Skeletal muscle cell (primary cell): ENCODE results near the gene CDPF1.
A peak's percentile ranks its signal among the peaks of the same experiment; 100 is the strongest.

Experiments used
- DNase-seq: peaks from one replicate; pipeline ENCODE4 v3.0.0-alpha.2; 2010; ENCODE audit warnings: low read depth
- H3K4me3 ChIP-seq: 2 replicates; pipeline ENCODE4 v1.5.1; 2011; ENCODE audit warnings: low read depth, mild to moderate bottlenecking, control low read depth, low read length, moderate library complexity

The CDPF1 gene, protein sequence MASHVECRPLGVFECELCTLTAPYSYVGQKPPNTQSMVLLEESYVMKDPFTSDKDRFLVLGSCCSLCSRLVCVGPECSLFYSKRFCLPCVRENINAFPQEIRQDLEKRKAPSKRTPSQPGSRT

DNA sequence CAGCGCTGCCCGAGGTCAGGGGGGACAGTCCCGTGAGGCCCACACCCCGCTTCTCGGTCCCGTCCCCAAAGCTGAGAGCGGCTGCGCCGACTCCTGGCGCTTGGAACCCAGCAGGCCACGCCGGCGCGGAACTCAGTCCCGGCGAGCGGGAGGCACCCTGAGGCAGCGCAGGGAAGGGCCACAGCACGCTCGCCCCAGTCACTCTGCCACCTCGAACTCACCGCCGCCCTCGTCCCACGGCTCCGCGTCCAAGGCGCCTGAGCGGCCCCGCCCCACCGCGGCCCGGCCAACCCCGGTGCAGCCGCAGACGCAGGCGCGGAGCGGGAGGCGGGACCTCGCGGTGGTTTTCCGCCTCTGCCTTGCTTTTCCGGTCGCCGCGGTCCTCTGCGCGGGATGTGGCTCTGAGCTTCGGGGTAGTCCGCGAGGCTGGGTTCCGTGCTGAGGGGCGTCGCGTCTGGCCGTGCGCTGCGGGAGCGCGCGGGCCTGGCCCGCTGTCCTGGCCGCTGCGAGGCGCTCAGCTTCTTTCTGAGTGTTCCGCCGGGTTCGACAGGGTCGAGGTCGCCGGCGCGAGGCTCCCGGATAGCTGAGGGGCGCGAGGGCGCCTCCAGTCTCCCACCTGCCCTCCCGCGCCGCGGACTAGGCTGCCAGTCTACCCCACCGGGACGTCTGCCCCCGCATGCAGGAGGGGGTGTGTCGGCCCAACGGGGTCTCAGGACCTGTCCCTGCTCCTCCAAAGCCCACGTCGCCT lies at the start of gene CDPF1:
Gene CDPF1, minus strand, starts transcription at position 259 of the 748 bp plus-strand sequence. CDS start 2,009 bp downstream, outside the sequence.
- peak within 1 kb of the TSS; percentile 86 for H3K4me3 ChIP-seq
- peak; percentile 41 for DNase-seq

GRCh38 chr22:46299101-46299500 lies 49.0 kb upstream of the CDPF1 start:
- no peak overlapping the region for H3K4me3 ChIP-seq
- no peak for DNase-seq

DNA sequence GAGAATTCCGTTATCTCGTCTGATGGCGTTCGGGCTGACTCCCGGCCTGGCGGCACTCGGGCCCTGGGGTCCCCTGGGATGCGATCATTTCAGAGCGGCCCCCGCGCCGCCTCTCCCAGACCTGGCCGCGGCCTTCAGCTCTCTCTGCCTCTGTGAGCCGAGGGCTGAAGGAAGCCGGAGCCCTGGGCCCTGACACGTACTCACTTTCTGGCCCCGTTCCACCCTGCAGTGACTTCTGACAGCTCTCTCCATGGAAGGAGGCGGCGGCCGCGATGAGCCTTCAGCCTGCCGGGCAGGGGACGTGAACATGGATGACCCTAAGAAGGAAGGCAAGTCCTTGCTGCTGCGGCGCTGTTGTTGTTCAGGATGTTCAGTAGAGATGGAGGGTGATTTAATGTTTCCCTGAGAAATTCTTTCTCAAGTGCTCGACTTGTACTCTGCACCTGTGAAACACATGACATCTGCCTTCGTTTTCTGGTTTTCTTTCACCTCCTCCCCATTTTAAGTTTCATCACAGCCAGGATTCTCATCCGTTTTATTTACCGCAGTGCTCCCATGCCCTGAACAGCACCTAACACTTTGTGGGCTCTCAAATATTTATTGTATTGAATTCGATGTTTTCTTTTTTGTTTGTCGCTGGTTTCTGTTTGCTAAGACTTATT lies 47.2 kb upstream of the CDPF1 start:
- DNase-seq: no peak
- H3K4me3 ChIP-seq: peak overlapping the region; percentile 85

DNA sequence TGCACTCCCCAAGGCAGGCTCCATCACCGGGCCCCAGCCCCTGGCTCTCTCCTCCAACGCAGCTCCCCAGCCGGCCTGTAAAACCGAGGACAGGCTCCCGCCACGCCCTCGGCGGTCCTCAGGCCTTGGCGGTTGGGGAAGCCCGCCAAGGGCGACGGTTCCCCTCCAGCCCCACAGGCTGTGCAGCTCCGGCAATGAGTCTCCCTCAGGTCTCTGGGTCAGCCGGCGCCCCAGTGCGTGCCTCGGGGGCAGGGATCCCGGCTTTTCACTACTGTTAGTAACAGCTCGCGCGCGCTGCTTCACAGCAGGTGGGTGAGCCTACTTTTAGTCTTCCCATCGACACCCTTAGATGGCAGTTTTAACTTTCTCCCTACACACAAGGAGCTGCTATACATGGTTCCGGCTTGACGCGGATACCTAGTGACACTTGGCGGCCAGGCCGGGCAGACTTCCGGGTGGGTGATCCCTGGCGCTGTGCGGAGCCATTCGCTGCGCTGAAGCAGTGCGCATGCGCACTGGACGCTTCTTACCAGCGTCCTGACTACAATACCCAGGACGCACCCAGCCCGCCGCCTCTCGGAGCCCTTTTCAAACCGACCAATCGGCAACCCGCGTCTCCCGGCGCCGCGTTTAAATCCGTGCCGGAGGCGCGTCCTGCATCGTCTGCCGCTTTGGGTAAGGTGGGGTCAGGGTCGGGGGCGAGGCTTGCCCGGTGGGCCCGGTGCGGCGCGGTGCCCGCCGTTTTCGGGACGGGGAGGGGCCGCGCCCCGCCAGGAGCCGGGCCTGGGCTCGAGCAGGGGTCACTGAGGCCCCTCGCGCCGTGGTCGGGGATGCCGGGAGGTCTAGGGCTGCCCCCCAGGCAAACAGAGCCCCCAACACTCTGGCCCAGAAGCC lies 46.4 kb upstream of the CDPF1 start, which contains the start of gene GTSE1:
Gene GTSE1, plus strand, starts transcription at position 614 of the 894 bp plus-strand sequence. CDS start 531 bp downstream, outside the sequence.
- DNase-seq: peak; percentile 81
- H3K4me3 ChIP-seq: peak within 1 kb of the TSS; percentile 85

DNA sequence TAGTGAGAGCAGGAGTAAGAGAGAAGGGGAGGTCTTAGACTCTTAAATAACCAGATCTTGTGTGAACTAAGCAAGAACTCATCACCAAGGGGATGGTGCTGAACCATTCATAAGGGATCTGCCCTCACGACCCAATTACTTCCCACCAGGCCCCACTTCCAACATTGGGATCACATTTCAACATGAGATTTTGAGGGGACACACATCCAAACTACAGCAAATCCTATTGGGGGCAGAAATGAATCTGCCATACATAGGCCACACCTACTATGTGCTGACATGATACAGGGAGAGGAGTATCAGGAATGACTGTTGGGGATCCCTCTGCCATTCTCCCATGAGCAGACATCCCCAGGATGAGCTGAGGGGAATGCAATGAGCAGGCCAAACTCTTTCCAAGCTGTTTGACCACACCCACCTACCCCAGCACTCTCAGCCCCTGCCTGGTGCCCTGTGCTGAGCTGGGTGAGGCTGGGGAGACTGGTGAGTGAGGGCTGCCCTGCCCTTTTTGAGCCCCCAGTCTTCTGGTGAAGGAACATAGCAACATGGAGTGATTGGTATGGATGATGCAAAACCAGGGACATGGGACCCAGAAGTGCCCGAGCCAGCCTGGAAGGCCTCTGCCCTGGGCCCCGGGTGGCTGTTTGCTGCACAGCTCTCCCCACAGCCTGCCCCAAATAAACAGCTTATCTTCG lies 45.3 kb upstream of the CDPF1 start:
- H3K4me3 ChIP-seq: peak overlapping the region; percentile 85
- no peak for DNase-seq

DNA sequence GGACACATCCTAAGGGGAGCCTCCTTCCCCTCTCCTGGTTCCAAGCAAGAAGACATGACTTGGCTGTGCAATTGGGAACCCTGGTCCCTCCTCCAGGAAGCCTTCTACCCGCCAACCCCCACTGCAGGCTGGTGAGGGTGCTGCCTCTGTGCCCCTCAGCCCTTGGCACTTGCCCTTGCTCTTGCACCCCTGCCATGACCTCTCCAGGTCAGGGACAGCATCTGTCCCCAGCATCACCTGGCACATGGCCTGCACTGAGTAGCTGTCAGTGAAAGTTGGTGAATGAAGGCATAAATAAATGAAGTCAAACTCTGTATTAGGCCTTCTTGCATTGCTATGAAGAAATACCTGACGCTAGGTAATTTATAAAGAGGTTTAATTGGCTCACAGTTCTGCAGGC lies 44.7 kb upstream of the CDPF1 start:
- DNase-seq: no peak
- H3K4me3 ChIP-seq: no peak overlapping the region

- DNase-seq: no peak
- H3K4me3 ChIP-seq: no peak overlapping the region
Observed at GRCh38 chr22:46293577-46294260, 43.6 kb upstream of the CDPF1 start.

DNA sequence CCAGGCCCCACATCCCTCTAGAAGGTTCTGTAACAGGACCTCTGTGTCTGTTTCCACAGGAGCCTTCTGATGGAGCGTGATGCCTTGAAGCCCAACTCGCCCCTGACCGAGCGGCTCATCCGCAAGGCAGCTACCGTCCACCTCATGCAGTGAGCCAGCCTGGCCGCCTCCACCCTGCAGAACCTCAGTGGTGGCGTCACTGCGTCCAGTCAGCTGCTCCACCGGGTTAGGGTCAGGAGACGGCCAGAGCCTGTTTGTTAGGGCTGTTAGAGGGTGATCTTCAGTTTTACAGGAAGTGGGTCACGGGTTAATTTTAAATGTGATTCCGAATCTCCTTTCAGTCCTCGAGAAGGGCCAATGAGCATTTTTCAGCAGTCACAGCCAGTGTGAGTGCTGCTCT lies 42.6 kb upstream of the CDPF1 start:
- no peak overlapping the region for H3K4me3 ChIP-seq
- DNase-seq: no peak

GRCh38 chr22:46292173-46292572 lies 42.1 kb upstream of the CDPF1 start:
- H3K4me3 ChIP-seq: no peak overlapping the region
- DNase-seq: no peak

DNA sequence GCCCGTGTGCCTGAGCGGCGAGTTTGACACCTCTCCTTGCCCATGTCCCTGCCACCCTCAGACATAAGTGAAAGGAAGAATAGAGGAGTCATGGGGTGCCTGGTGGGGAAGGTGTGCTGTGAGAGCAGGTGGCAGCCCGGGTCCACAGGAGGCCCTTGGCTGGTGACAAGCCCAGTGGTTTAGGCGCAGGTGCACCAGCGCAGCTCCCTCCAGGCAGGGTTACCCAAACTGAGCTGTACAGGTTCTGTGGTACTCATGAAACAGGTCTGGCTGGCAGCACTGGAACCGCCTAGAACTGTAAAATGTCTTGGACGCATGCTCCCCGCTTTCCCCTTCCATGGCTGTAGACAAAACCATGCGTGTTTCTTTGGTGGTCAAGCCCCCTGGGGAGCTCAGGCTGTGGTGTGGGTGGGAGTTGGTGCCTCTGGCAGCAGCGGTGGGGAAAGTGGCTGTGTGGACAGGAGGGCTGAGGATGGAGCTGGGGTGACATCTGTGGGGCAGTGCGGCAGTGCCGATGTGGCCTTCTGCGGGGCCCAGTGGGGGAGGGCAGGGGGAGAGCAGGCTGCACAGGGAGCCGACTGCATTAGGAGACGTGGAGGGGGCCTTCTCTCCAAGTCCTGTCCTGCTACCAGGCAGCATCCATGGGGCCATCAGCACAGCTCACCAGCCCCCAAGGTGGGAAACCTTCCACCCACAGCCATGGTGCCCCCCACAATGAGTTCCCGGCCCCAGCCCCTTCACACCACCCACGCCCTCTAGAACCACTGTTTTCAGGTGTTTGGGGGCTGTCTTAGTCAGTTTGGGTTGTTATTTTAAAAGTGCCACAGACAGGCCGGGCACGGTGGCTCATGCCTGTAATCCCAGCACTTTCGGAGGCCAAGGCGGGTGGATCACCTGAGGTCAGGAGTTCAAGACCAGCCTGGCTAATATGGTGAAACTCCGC lies 41.0 kb upstream of the CDPF1 start:
- no peak for DNase-seq
- no peak overlapping the region for H3K4me3 ChIP-seq

DNA sequence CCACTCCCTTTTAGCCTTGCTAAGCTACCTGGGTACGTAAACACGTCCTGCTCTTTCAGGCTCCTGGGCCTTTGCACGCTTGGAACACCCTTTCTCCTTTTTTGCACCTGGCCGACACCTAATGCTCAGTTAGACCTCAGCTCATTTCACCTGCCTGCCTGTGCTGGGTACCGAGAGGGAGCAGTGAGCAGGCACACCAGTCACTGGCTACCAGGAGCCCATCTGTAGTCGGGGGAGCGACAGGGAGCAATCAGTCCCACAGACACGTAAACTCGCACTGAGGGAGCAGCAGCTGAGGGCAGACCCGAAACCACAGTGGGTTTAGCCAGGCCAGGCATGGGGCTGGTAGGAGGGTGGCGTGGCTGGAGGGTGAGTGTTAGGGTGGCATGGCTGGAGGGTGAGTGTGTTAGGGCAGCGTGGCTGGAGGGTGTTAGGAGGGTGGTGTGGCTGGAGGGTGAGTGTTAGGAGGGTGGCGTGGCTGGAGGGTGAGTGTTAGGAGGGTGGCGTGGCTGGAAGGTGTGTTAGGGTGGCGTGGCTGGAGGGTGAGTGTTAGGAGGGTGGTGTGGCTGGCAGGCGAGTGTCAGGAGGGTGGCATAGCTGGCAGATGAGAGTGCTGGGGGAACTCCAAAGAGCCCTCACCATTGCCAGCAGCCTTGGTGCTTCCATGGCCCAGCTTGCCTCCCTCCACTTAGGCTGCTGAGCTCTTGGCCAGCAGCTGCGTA lies 40.2 kb upstream of the CDPF1 start:
- DNase-seq: no peak
- H3K4me3 ChIP-seq: no peak overlapping the region

- H3K4me3 ChIP-seq: no peak overlapping the region
- DNase-seq: no peak
Observed at GRCh38 chr22:46289244-46289891, 39.3 kb upstream of the CDPF1 start.

GRCh38 chr22:46288846-46289243 lies 38.8 kb upstream of the CDPF1 start:
- DNase-seq: no peak
- H3K4me3 ChIP-seq: no peak overlapping the region

DNA sequence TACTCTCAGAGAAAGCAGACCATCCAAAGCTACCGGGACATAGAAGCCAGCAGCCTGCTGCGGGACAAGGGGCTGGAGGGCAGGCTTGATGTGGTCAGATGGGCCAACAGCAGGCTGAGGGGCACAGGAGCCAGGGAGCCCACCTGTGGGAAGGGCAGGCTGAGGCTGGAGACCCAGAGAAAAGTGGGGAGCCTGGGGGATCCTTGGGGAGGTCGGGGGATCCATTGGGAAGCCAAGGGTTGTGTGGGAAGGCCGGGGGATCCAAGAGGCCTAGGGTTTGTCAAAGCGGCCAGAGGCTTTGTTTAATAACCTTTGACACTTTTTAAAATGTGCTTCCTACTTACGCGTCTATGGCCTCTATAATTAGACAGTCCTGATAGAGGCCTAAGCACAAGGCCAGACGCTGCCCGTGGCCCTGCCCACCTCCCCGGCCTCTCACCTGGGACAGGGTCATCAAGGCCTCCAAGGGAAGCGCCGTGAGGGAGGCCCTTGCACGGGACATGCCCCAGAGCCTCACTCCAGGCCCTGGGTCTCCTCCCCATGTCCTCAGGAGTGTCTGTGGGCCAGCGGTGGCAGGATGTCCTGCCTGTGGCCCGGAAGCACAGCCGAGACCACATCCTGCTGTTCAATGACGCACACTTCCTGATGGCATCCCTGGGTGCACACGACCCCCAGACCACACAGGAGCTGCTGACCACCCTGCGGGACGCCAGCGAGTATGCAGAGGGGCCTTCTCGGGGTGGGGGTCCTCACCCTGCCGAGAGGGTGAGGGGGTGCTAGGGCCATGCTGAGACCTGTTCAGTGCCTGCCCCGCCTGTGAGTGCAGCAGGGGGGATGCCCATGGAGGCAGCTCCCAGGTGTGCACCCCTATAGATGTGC lies 38.0 kb upstream of the CDPF1 start:
- H3K4me3 ChIP-seq: no peak overlapping the region
- DNase-seq: no peak
